ENCODE data around the gene SLC2A8.
A peak's percentile ranks its signal among the peaks of the same experiment; 100 is the strongest.

GRCh38 chr9:127347831-127348776, 48.9 kb upstream of the SLC2A8 start:
- no peak for TF ChIP-seq POLR2A (IDR thresholded peaks at IDR 0.05)
- TF ChIP-seq, protein P1, sequence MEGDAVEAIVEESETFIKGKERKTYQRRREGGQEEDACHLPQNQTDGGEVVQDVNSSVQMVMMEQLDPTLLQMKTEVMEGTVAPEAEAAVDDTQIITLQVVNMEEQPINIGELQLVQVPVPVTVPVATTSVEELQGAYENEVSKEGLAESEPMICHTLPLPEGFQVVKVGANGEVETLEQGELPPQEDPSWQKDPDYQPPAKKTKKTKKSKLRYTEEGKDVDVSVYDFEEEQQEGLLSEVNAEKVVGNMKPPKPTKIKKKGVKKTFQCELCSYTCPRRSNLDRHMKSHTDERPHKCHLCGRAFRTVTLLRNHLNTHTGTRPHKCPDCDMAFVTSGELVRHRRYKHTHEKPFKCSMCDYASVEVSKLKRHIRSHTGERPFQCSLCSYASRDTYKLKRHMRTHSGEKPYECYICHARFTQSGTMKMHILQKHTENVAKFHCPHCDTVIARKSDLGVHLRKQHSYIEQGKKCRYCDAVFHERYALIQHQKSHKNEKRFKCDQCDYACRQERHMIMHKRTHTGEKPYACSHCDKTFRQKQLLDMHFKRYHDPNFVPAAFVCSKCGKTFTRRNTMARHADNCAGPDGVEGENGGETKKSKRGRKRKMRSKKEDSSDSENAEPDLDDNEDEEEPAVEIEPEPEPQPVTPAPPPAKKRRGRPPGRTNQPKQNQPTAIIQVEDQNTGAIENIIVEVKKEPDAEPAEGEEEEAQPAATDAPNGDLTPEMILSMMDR (IDR thresholded peaks at IDR 0.05): peak in 1 of 3 donors; percentile 11

Measured in ovary (tissue), 3 donors.